Measurements from ENCODE around the gene ZNF423.

ZNF423 gene

GRCh38 chr16:49654425-49654824 is 201.5 kb downstream of the ZNF423 start:
- no peak overlapping the region for H3K27ac ChIP-seq
- no peak for TF ChIP-seq CTCF (conservative IDR thresholded peaks at IDR 0.05)

- no peak for TF ChIP-seq CTCF (conservative IDR thresholded peaks at IDR 0.05)
- no peak overlapping the region for H3K27ac ChIP-seq
Observed at GRCh38 chr16:49653577-49653976, 202.3 kb downstream of the ZNF423 start.

GRCh38 chr16:49653173-49653570 is 202.7 kb downstream of the ZNF423 start:
- no peak overlapping the region for H3K27ac ChIP-seq
- no peak for TF ChIP-seq CTCF (conservative IDR thresholded peaks at IDR 0.05)

- TF ChIP-seq CTCF (conservative IDR thresholded peaks at IDR 0.05), result no peak
- H3K27ac ChIP-seq, result no peak overlapping the region
Observed at GRCh38 chr16:49652456-49653172, 203.3 kb downstream of the ZNF423 start.

- no peak for TF ChIP-seq CTCF (conservative IDR thresholded peaks at IDR 0.05)
- no peak overlapping the region for H3K27ac ChIP-seq
Observed at GRCh38 chr16:49651996-49652395, 203.9 kb downstream of the ZNF423 start.

GRCh38 chr16:49651226-49651625 is 204.7 kb downstream of the ZNF423 start:
- no peak overlapping the region for H3K27ac ChIP-seq
- TF ChIP-seq CTCF (conservative IDR thresholded peaks at IDR 0.05), result no peak

GRCh38 chr16:49650603-49651002 is 205.3 kb downstream of the ZNF423 start:
- no peak for TF ChIP-seq CTCF (conservative IDR thresholded peaks at IDR 0.05)

More at GRCh38 chr16:49650603-49651002, 205.3 kb downstream of the ZNF423 start:
- H3K27ac ChIP-seq, result no peak overlapping the region

Measured in VCaP (cell line).